Measurements from ENCODE around the gene SNX25. TPM values are rescaled to one million over a fixed set of nuclear protein-coding genes. Genes with fewer than 3 reads are reported as not detected.

SNX25 gene
- total RNA-seq, 2 donors from 2014 or later, result 21.4 to 26.0 TPM

DNA sequence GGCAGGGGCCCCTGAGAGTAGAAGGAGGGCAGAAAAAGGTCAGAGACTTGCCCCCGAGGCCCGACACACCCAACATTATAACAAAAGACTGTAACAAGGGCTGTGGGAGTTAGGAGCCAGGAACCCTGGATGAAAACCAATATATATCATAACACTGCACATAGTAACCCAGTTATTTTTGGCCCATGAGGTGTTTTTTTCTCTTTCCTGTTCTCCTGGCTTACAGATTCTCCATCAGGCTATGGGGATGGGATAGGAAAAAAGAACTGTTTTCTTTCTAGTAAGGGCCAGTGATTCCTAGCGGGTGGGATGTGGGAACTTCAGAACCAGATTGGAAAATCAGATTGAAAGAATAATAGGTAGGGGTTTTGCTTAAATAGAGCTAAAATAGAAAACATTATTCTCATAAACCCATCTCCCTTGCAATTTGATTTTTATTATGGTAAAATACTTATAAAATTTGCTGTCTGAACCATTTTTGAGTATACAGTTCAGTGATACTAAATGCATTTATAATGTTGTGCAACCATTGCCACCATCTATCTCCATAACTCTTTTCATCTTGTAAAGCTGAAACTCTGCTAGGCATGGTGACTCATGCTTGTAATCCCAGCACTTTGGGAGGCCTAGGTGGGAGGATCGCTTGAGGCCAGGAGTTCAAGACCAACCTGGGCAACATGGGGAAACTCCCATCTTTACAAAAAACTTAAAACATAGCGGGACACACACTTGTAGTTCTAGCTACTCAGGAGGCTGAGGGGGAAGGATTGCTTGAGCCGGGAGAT, 33.5 kb downstream of the SNX25 start:
- peaks cover 4% of the 10 kb centered on the region for H3K4me1 Mint-ChIP-seq
- no peak overlapping the region for H3K4me3 Mint-ChIP-seq
- H3K27ac Mint-ChIP-seq, result no peak overlapping the region
- H3K36me3 Mint-ChIP-seq (ENCODE audit: low read depth), result peaks cover 20% of the 10 kb centered on the region
- H3K4me3 ChIP-seq (ENCODE audit: low read length), result no peak overlapping the region
- H3K27me3 Mint-ChIP-seq (ENCODE audit: insufficient read depth), result peaks cover 2% of the 10 kb centered on the region
- WGBS, 2 experiments (ENCODE audit: insufficient coverage in 1 of 2, insufficient read length in 1 of 2), result 93 to 100% methylated on average over 1 to 6 of the region's 6 CpGs
- H3K9me3 Mint-ChIP-seq, result peaks cover 32% of the 10 kb centered on the region
- DNase-seq, result no peak
- no peaks in the 10 kb centered on the region for H3K4me1 ChIP-seq (ENCODE audit: control insufficient read depth, insufficient read depth, low read length)
- no peak overlapping the region for H3K27ac ChIP-seq (ENCODE audit: low read depth, low read length)
- peaks cover 21% of the 10 kb centered on the region for H3K36me3 ChIP-seq (ENCODE audit: control insufficient read depth, insufficient read depth, low read length)
- H3K27me3 ChIP-seq (ENCODE audit: control insufficient read depth, insufficient read depth, low read length, poor library complexity, severe bottlenecking), result no peaks in the 10 kb centered on the region
- no peak overlapping the region for H3K9ac ChIP-seq (ENCODE audit: extremely low read depth, low read length, poor library complexity, severe bottlenecking)
- peaks cover 26% of the 10 kb centered on the region for H3K9me3 ChIP-seq (ENCODE audit: control insufficient read depth, low read length)
- TF ChIP-seq, protein P1, sequence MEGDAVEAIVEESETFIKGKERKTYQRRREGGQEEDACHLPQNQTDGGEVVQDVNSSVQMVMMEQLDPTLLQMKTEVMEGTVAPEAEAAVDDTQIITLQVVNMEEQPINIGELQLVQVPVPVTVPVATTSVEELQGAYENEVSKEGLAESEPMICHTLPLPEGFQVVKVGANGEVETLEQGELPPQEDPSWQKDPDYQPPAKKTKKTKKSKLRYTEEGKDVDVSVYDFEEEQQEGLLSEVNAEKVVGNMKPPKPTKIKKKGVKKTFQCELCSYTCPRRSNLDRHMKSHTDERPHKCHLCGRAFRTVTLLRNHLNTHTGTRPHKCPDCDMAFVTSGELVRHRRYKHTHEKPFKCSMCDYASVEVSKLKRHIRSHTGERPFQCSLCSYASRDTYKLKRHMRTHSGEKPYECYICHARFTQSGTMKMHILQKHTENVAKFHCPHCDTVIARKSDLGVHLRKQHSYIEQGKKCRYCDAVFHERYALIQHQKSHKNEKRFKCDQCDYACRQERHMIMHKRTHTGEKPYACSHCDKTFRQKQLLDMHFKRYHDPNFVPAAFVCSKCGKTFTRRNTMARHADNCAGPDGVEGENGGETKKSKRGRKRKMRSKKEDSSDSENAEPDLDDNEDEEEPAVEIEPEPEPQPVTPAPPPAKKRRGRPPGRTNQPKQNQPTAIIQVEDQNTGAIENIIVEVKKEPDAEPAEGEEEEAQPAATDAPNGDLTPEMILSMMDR (conservative IDR thresholded peaks at IDR 0.05), result no peak

DNA sequence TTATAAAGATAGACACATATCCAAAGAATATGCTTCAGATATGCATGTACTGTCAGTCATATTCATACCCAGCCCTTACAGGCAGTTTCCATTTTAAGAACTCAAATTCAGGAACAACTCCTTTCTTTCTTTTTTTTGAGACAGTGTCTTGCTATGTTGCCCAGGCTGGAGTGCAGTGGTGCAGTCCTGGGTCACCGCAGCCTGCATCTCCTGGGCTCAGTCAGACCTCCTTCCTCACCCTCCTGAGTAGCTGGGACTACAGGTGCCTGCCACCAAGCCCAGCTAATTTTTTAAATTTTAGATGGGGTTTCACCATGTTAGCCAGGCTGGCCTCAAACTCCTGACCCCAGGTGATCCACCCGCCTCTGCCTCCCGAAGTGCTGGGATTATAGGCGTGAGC, 34.5 kb downstream of the SNX25 start:
- peaks cover 16% of the 10 kb centered on the region for H3K36me3 ChIP-seq (ENCODE audit: control insufficient read depth, insufficient read depth, low read length)
- Mint-ChIP-seq H3K36me3 (ENCODE audit: low read depth) (peaks cover 14% of the 10 kb centered on the region), H3K9me3 (peaks cover 22% of the 10 kb centered on the region), H3K4me3 (no peak overlapping the region), H3K27ac (no peak overlapping the region), H3K27me3 (ENCODE audit: insufficient read depth) (no peaks in the 10 kb centered on the region), H3K4me1 (peaks cover 4% of the 10 kb centered on the region)
- 93 to 94% methylated on average over 3 to 4 of the region's 4 CpGs for WGBS, 2 experiments (ENCODE audit: insufficient coverage in 1 of 2, insufficient read length in 1 of 2)
- H3K4me3 ChIP-seq (ENCODE audit: low read length), result no peak overlapping the region
- H3K27ac ChIP-seq (ENCODE audit: low read depth, low read length), result no peak overlapping the region
- H3K4me1 ChIP-seq (ENCODE audit: control insufficient read depth, insufficient read depth, low read length), result no peaks in the 10 kb centered on the region
- DNase-seq, result no peak
- no peak overlapping the region for H3K9ac ChIP-seq (ENCODE audit: extremely low read depth, low read length, poor library complexity, severe bottlenecking)
- H3K27me3 ChIP-seq (ENCODE audit: control insufficient read depth, insufficient read depth, low read length, poor library complexity, severe bottlenecking), result no peaks in the 10 kb centered on the region
- H3K9me3 ChIP-seq (ENCODE audit: control insufficient read depth, low read length), result peaks cover 17% of the 10 kb centered on the region
- TF ChIP-seq, protein P1 (conservative IDR thresholded peaks at IDR 0.05), result no peak

DNA sequence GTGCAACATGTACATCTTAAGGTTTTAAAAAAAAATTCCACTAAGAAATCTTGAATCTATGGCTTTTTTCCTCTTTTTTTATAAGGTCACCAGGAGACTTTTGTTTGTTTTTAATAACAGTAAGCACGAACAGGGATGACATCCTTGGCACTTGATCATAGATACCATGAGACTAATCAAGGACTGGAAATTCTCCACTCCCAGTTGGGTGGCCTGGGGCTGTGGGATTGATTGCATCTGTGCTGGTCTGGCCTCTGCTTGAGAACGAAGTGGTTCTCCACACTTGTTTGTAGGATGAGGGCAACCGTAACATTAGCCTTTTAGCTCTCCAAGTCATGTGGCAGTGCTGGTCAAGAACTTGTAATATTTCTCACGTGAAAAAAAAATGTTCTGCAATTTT, 35.4 kb downstream of the SNX25 start:
- Histone ChIP-seq H3K9me3 (ENCODE audit: control insufficient read depth, low read length) (peaks cover 11% of the 10 kb centered on the region), H3K9ac (ENCODE audit: extremely low read depth, low read length, poor library complexity, severe bottlenecking) (no peak overlapping the region), H3K4me3 (ENCODE audit: low read length) (no peak overlapping the region), H3K36me3 (ENCODE audit: control insufficient read depth, insufficient read depth, low read length) (peaks cover 18% of the 10 kb centered on the region), H3K27me3 (ENCODE audit: control insufficient read depth, insufficient read depth, low read length, poor library complexity, severe bottlenecking) (no peaks in the 10 kb centered on the region), H3K27ac (ENCODE audit: low read depth, low read length) (no peak overlapping the region), H3K4me1 (ENCODE audit: control insufficient read depth, insufficient read depth, low read length) (no peaks in the 10 kb centered on the region)
- TF ChIP-seq, protein P1 (conservative IDR thresholded peaks at IDR 0.05), result no peak
- 89 to 98% methylated on average over 2 to 4 of the region's 4 CpGs for WGBS, 2 experiments (ENCODE audit: insufficient coverage in 1 of 2, insufficient read length in 1 of 2)
- Mint-ChIP-seq H3K27me3 (ENCODE audit: insufficient read depth) (no peaks in the 10 kb centered on the region), H3K36me3 (ENCODE audit: low read depth) (peaks cover 19% of the 10 kb centered on the region), H3K4me3 (no peak overlapping the region), H3K27ac (no peak overlapping the region), H3K9me3 (peaks cover 15% of the 10 kb centered on the region), H3K4me1 (peaks cover 4% of the 10 kb centered on the region)
- DNase-seq, result no peak
